ENCODE data around the gene SENP5.
"Not testable (repeated sequence)": the region's sequence is repeated elsewhere in the genome, so short reads cannot be mapped to it uniquely, and the experiment has no call there.

SENP5 gene

GRCh38 chr3:196867155-196867506, 589 bp upstream of the SENP5 start:
- TF ChIP-seq, protein P1, sequence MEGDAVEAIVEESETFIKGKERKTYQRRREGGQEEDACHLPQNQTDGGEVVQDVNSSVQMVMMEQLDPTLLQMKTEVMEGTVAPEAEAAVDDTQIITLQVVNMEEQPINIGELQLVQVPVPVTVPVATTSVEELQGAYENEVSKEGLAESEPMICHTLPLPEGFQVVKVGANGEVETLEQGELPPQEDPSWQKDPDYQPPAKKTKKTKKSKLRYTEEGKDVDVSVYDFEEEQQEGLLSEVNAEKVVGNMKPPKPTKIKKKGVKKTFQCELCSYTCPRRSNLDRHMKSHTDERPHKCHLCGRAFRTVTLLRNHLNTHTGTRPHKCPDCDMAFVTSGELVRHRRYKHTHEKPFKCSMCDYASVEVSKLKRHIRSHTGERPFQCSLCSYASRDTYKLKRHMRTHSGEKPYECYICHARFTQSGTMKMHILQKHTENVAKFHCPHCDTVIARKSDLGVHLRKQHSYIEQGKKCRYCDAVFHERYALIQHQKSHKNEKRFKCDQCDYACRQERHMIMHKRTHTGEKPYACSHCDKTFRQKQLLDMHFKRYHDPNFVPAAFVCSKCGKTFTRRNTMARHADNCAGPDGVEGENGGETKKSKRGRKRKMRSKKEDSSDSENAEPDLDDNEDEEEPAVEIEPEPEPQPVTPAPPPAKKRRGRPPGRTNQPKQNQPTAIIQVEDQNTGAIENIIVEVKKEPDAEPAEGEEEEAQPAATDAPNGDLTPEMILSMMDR (IDR thresholded peaks at IDR 0.05; ENCODE audit: low read depth, low read length, missing control alignments), result no peak
- Histone ChIP-seq H3K27ac (peak overlapping the region; percentile 81), H3K4me3 (ENCODE audit: low read depth, low read length) (peak overlapping the region; percentile 65), H3K36me3 (replicated peaks) (no peaks in the 10 kb centered on the region), H3K27me3 (replicated peaks) (no peaks in the 10 kb centered on the region)
- in situ Hi-C loops (cut with HindIII; ENCODE audit: low pct_ligation_motif_present, low sequenced_read_pairs), result no loop called here
- DNase-seq, result no peak

- Histone ChIP-seq H3K27me3 (replicated peaks) (no peaks in the 10 kb centered on the region), H3K36me3 (replicated peaks) (no peaks in the 10 kb centered on the region), H3K27ac (peak overlapping the region; percentile 81), H3K4me3 (ENCODE audit: low read depth, low read length) (peak overlapping the region; percentile 82)
- DNase-seq, result peak; percentile 18
- in situ Hi-C loops (cut with HindIII; ENCODE audit: low pct_ligation_motif_present, low sequenced_read_pairs), result no loop called here
- TF ChIP-seq, protein P1 (IDR thresholded peaks at IDR 0.05; ENCODE audit: low read depth, low read length, missing control alignments), result no peak
These were observed 559 bp downstream of the SENP5 start for GRCh38 chr3:196868297-196868661.

GRCh38 chr3:196872316-196872715, 4.6 kb downstream of the SENP5 start:
- Histone ChIP-seq H3K36me3 (replicated peaks) (no peaks in the 10 kb centered on the region), H3K27me3 (replicated peaks) (no peaks in the 10 kb centered on the region), H3K4me3 (ENCODE audit: low read depth, low read length) (no peak overlapping the region), H3K27ac (no peak overlapping the region)
- in situ Hi-C loops (cut with HindIII; ENCODE audit: low pct_ligation_motif_present, low sequenced_read_pairs), result no loop called here
- TF ChIP-seq, protein P1 (IDR thresholded peaks at IDR 0.05; ENCODE audit: low read depth, low read length, missing control alignments), result no peak
- peak; percentile 6 for DNase-seq

GRCh38 chr3:196874511-196875094, 6.9 kb downstream of the SENP5 start:
- in situ Hi-C loops (cut with HindIII; ENCODE audit: low pct_ligation_motif_present, low sequenced_read_pairs); H3K27me3 ChIP-seq (replicated peaks); H3K36me3 ChIP-seq (replicated peaks); H3K4me3 ChIP-seq (ENCODE audit: low read depth, low read length); DNase-seq; H3K27ac ChIP-seq: not testable (repeated sequence)

DNA sequence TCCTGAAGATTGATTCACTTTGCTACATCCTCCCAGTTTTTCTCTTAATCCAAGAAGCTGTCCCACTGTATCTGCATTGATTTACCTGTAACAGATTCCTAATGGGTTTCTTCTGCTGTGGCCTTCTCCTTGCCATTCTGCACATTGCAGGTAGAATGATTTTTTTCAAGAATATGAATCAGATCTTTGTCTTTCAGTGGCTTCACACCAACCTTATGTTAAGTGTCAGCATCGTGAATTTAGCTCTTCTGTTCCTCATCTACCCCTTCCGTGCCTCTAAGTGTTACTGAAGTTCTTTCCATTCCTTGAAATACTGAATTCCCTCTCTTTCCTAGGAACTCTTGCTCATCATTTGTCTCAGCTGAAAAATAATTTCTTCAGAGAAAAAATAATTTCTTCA, 7.5 kb downstream of the SENP5 start:
- in situ Hi-C loops (cut with HindIII; ENCODE audit: low pct_ligation_motif_present, low sequenced_read_pairs), result no loop called here
- Histone ChIP-seq H3K36me3 (replicated peaks) (no peaks in the 10 kb centered on the region), H3K4me3 (ENCODE audit: low read depth, low read length) (no peak overlapping the region), H3K27me3 (replicated peaks) (no peaks in the 10 kb centered on the region), H3K27ac (no peak overlapping the region)
- DNase-seq, result no peak
- TF ChIP-seq, protein P1 (IDR thresholded peaks at IDR 0.05; ENCODE audit: low read depth, low read length, missing control alignments), result no peak

DNA sequence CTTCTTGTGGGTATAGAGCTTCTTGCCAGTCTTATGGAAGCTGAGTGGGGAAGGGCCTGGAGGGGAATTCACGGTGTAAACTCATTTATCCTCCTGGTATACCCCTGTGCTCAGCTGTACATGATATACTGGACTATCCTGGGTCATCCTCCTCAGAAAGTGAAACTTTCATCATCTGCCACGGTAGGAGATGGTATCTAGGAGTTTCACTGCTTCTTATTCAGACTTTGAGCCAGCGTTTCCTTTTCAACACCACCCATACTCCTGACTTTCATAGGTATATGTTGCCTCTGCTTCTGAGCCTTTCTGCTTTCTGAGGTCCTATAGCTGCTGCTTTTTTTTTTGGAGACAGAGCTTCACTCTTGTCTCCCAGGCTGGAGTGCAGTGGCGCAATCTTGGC, 15.6 kb downstream of the SENP5 start:
- TF ChIP-seq, protein P1 (IDR thresholded peaks at IDR 0.05; ENCODE audit: low read depth, low read length, missing control alignments), result no peak
- Histone ChIP-seq H3K36me3 (replicated peaks) (peaks cover 14% of the 10 kb centered on the region), H3K4me3 (ENCODE audit: low read depth, low read length) (no peak overlapping the region), H3K27ac (no peak overlapping the region), H3K27me3 (replicated peaks) (no peaks in the 10 kb centered on the region)
- in situ Hi-C loops (cut with HindIII; ENCODE audit: low pct_ligation_motif_present, low sequenced_read_pairs), result no loop called here
- DNase-seq, result no peak

Data from brain microvascular endothelial cell (primary cell).